NCI-H460 (cell line): ENCODE data around the gene KNTC1. TPM values are rescaled to one million over a fixed set of nuclear protein-coding genes. Genes with fewer than 3 reads are reported as not detected.
"Not testable (repeated sequence)": the region's sequence is repeated elsewhere in the genome, so short reads cannot be mapped to it uniquely, and the experiment has no call there.

Experiments
- DNase-seq: peaks from one replicate; pipeline ENCODE4 v3.0.0-alpha.2; 2016; ENCODE audit warnings: low read depth; ENCODE audit errors: extremely low read depth
- small RNA-seq, 2 experiments: library from RNA; depleted of rRNA; stranded (forward); fragments of <200 nt; gene quantifications; one replicate each; pipeline ENCODE3, GENCODE V24; 2014
- total RNA-seq: library from RNA; depleted of rRNA; stranded (reverse); fragments of >200 nt; shearing (Covaris generic); gene quantifications from 2 replicates; pipeline ENCODE4 v1.2.3, GENCODE V29; 2014; rRNA removed

The KNTC1 gene
- total RNA-seq, 1 experiment from 2014 or later = 51.0 TPM

GRCh38 chr12:122643207-122643805 is 116.3 kb downstream of the KNTC1 start:
- DNase-seq = no peak

DNA sequence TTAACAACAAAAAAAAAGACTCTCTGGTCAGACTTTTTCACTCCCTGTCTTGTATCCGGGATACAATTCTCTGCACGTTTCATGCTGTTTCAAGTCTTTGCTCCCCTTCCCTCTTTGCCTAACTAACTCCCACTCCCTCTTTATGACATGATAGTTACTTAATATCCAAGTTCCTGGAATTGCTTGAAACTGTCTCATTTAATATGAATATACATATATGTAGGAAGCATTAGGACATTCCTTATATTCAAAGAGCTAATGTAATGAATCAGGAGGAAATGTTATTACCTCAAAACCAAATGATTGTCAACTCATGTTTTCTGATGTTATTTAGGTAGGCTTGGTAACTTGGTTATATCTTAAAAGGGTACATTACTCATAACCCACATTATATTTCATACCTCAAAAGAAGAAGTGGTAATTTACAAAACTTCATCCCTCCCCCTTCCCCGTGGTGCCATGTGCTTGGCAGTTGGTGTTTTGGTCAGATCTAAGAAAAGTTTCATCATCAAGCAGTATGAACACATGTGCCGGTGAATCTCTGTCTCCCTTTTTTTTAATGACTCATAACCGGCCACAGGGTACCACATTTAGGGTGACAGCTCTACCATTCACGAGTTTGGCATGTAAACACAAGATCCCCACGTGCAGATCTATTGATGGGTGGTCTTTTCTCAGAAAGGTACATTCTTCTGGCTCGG is 119.6 kb downstream of the KNTC1 start:
- DNase-seq = peak; percentile 6

DNA sequence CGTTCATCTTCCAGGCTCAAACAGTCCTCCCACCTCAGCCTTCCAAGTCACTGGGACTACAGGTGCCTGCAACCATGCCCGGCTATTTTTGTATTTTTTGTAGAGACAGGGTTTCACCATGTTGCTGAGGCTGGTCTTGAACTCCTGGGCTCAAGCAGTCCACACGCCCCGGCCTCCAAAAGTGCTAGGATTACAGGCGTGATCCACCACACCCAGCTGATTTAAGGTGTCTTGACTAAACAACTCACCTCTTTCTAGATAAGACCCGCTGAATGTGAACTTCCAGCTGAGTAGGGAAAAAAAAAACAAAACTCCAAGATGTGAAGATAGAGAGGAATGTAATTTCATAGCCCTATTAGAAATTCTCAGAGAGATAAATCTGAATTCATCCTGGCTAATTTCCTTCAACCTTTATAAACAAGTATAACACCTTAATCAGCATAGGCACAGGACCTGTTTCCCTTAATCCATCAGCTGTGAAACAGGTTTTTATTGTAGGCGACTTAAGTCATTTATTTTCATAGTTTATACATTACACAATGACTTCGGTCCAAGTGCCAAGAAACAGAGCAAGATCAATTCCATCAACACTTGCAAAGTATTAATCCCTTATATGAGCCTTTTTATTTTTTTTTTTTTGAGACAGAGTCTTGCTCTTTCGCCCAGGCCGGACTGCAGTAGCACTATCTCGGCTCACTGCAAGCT is 124.6 kb downstream of the KNTC1 start:
- DNase-seq = no peak

DNA sequence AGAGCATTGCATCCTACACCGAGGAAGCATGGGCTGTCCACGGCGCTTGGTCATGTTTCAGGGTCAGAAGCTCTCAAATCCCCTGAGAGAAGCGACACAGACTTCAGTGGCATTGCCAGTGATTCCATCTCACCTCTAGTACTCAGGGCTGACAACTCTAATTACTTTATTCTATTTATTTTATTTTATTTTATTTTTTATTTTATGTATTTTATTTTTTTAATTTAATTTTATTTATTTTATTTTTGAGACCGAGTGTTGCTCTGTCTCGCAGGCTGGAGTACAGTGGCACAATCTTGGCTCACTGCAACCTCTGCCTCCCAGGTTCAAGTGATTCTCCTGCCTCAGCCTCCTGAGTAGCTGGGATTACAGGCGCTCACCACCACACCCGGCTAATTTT is 126.2 kb downstream of the KNTC1 start:
- not testable (repeated sequence) for DNase-seq

- DNase-seq = no peak
Measured at GRCh38 chr12:122656298-122656697, 129.2 kb downstream of the KNTC1 start.

- DNase-seq = no peak
Measured at GRCh38 chr12:122659579-122659978, 132.5 kb downstream of the KNTC1 start.

GRCh38 chr12:122661246-122661645 is 134.2 kb downstream of the KNTC1 start:
- DNase-seq = no peak

DNA sequence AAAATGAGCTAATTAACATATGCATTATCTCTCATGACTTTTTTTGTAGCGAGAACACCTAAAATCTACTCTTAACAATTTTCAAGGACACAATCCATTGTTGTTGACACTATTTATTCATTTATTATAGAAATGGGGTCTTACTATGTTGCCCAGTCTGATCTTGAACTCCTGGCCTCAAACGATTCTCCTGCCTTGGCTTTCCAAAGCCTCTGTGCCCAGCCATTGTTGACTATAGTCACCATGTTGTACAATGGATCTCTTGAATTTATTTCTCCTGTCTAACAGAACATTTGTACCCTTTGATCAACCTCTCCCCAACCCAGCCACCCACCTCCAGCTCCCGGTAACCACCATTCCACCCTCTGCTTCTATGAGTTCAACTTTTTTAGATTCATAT is 134.9 kb downstream of the KNTC1 start:
- no peak for DNase-seq

GRCh38 chr12:122665349-122665748 is 138.3 kb downstream of the KNTC1 start:
- DNase-seq = no peak

DNA sequence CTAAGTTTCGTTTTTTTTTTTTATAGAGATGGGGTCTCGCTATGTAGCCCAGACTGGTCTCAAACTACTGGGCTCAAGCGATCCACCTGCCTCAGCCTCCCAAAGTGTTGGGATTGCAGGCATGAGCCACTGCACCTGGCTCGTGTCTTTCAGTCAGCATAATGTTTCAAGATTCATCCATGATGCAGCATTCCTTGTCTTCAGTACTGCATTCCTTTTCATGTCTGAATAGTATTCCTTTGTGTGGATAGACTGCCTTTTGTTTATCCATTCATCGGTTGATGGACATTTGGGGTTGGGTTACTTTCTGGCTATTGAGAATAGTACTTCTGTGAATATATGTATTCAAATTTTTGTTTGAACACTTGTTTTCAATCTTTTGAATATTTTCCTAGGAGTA is 138.7 kb downstream of the KNTC1 start:
- no peak for DNase-seq

DNA sequence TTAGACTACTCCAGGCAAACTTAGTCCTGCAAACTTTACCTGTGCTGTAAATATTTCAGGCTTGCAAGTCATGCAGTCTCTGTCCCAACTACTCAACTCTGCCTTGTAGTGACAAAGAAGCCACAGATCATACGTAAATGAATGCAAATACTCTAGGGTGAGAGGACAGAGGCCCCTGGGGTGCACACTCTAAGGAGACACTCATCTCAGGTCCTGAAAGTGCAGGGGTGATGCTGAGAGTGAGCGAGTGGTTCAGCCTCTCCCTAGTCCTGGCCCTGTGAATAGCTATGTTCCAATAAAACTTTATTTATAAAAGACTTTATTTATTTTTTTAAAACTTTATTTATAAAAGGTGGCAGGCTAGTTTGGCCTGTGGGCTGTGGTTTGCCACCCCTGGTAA is 141.2 kb downstream of the KNTC1 start:
- DNase-seq = no peak

- no peak for DNase-seq
Measured at GRCh38 chr12:122669397-122670070, 142.5 kb downstream of the KNTC1 start.

- DNase-seq = no peak
Measured at GRCh38 chr12:122672515-122672914, 145.5 kb downstream of the KNTC1 start.

Small RNA genes within 50 kb of the gene (small RNA-seq; reads per million reads assigned to genes)
- 0 reads per million in 2 experiments for gene AC026333.1
- gene RF00411 = 0.04 to 0.47 reads per million in 2 experiments

Other genes with a start within 250 kb of the KNTC1 start
- 106 and 120 TPM in 2 replicates for gene CLIP1, start 104.6 kb upstream of the KNTC1 start, total RNA-seq
- gene ZCCHC8, start 26.3 kb upstream of the KNTC1 start, total RNA-seq = 47.4 and 49.1 TPM in 2 replicates
- gene RSRC2, start 313 bp upstream of the KNTC1 start, total RNA-seq = 50.3 and 56.6 TPM in 2 replicates
- 0.17 TPM in 2 replicates for gene HCAR2, start 176.1 kb downstream of the KNTC1 start, total RNA-seq
- 0.05 TPM in 1 of 2 replicates, not detected in the other for gene HCAR3, start 189.6 kb downstream of the KNTC1 start, total RNA-seq
- gene HCAR1, start 203.6 kb downstream of the KNTC1 start, total RNA-seq = 0.05 TPM in 1 of 2 replicates, not detected in the other
- 66.0 and 77.5 TPM in 2 replicates for gene DENR, start 225.6 kb downstream of the KNTC1 start, total RNA-seq
- 0.14 and 0.27 TPM in 2 replicates for gene CCDC62, start 247.3 kb downstream of the KNTC1 start, total RNA-seq